ENCODE measurements around the gene SUSD6.
"Not testable (repeated sequence)": the region's sequence is repeated elsewhere in the genome, so short reads cannot be mapped to it uniquely, and the experiment has no call there.

- TF ChIP-seq CTCF, POLR2A (IDR thresholded peaks at IDR 0.05): not testable (repeated sequence)
These were observed 107.2 kb downstream of the SUSD6 start for GRCh38 chr14:69718614-69719013.
